Occipital lobe (tissue), 2 donors: ENCODE measurements around the gene CDCA7L. TPM values are rescaled to one million over a fixed set of nuclear protein-coding genes. Genes with fewer than 3 reads are reported as not detected.

ENCODE experiments used
- DNase-seq: peaks from one replicate; lab custom pipeline; 2025; lab: John Stamatoyannopoulos, UW
- total RNA-seq: library from RNA; depleted of rRNA; stranded (reverse); fragments of >200 nt; gene quantifications from one replicate; pipeline ENCODE4 v1.2.3, GENCODE V29; 2014

The CDCA7L gene, protein sequence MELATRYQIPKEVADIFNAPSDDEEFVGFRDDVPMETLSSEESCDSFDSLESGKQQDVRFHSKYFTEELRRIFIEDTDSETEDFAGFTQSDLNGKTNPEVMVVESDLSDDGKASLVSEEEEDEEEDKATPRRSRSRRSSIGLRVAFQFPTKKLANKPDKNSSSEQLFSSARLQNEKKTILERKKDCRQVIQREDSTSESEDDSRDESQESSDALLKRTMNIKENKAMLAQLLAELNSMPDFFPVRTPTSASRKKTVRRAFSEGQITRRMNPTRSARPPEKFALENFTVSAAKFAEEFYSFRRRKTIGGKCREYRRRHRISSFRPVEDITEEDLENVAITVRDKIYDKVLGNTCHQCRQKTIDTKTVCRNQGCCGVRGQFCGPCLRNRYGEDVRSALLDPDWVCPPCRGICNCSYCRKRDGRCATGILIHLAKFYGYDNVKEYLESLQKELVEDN
- 26.7 TPM for total RNA-seq

DNA sequence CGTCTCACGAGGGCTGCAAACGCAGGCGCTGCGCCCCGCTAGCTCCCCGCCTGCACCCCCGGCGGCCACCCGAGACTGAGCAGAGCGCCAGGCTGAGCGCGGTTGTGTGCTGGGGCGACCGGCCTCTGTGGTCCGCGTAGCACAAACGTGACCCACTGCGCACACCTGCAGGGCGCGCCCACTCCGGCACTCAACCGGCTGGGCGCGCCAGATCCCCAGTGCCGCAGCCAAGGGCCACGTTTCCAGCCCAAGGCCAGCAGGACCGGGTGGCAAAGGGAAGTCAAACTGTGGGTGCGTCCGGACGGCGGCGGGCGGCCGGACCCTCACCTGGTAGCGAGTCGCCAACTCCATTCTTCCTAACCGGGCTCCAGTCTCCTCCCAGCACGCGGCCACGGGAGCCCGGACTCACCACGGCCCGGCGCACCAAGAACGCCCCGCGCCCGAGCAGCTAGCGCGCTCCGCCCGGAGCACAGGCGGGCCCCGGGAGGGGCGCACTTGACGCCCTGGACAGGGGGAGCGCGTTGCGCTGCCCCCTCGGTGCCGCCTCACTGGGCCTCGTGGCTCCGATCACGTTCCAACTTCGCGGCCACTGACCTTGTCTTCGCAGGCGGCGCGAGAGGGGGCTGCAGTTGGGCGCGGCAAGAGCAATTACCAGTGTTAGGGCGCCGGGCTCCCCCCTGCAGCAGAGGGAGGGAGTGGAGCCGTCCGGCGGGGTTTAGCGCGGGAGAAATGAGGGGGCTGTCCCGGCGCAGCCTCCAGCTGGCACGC is at the start of gene CDCA7L:
Gene CDCA7L, minus strand, starts transcription at position 446 of the 768 bp plus-strand sequence. Its CDS starts 95 bp downstream, at position 351.
- no peak for DNase-seq

DNA sequence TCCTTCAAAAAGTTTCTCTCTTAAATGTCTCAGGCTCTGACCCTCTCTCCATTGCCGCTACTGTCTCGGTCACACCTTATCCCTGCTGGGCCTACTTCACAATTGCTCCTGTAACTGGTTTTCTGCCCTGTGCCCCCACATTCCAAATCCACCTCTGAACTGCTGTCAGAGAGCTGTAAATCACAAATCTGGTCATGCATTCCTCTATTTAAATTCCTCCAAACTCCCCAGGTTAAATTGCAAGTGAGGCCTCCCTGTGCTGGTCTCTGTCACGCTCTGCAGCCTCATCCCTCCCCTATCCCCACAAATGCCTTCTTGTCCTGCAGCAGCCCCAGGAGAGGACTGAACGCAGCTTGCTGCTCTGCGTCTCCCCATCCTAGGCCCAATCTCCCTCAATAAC is 40.4 kb upstream of the CDCA7L start:
- DNase-seq: no peak

DNA sequence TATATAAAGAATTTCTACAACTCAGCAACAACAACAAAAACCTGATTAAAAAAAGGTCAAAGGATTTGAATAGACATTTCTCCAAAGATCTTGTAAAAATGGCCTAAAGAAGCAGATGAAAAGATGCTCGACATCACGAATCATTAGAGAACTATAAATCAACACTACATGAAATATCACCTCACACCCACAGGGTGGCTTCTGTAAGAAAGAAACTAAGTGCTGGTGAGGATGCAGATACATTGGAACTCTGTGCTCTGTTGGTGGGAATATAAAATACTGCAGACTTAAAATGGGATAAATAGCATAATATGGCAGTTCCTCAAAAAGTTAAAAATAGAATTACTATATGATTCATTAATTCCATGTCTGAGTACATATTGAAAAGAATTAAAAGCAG is 38.3 kb upstream of the CDCA7L start:
- no peak for DNase-seq

DNA sequence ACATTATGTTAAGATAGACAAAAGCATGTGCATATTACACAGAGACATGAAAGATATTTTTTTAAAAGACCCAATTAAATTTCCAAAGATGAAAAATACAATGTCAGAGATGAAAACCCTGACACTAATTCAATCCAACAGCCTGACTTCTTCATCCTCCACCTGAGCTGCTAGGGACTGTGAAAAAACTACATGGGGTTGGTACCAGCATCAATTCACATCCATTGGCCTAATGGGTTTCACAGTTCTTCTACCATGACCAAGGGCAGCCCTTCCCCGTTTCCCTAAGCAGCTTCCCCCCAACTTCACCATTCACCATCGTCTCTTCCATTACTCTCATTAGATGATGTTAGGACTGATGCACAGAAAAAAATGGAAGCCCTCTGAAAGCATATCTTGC is 37.4 kb upstream of the CDCA7L start:
- no peak for DNase-seq

DNA sequence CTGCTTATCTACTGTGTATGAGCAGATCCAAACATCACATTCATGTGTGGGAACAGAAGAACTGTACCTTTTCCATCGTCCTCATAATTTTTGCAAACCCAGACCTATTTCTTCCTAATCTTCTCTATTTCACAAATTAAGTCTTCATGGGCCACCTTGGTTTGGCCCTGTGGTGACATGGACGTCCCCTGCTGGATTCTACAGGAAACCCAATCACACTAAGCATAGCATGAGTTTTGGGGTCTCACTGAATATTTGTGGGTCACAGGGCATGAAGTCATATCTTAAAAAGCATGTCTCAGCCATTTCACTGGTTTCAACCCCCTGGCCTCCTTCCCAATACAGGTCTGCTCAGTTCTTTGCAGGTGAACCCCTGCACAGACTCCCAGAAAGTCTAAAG is 35.8 kb upstream of the CDCA7L start:
- no peak for DNase-seq

DNA sequence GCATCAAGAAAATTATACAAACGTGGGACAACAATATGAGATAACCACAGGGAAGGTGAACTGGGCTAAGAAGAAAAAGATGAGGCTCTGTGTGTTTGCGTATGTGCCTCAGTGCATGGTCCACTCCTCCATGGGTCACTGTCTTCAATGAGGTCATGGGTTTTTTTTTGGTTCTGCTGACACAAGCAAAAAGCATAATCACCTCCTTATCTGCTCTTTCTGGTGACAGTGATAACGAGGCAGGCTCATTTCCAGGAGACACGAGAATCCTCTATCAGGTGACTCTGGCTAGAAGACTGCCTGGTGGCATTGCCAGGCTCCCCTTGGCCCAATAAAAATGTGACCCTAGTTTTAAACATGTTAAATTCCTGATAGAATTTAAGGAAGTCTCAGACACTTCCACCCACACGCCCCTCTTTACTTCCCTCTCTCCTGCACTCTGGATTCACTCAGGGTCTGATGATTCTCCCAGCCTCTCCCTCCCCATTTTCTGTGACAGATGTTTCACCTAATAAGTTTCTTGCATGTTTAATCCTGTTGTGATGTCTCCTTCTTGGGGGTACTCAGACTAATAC is 35.3 kb upstream of the CDCA7L start:
- no peak for DNase-seq

DNA sequence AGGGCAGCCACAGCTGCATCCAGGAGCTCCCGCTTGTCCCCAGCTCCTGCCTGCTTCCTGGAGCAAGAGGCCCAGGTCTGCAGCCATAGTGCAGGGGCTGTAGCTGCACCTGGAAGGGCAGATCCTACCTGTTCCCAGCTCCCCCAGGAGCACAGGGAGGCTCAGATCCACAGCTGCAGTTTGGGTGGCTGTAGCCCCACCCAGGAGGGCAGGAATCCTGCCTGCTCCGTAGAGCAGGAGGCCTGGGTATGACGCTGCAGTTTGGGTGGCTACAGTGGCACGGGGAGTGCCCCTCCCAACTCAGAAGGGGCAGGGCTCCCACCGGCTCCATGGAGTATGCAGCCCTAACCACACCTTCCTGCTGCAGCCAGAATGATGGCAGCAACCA is 26.7 kb upstream of the CDCA7L start:
- DNase-seq: no peak

DNA sequence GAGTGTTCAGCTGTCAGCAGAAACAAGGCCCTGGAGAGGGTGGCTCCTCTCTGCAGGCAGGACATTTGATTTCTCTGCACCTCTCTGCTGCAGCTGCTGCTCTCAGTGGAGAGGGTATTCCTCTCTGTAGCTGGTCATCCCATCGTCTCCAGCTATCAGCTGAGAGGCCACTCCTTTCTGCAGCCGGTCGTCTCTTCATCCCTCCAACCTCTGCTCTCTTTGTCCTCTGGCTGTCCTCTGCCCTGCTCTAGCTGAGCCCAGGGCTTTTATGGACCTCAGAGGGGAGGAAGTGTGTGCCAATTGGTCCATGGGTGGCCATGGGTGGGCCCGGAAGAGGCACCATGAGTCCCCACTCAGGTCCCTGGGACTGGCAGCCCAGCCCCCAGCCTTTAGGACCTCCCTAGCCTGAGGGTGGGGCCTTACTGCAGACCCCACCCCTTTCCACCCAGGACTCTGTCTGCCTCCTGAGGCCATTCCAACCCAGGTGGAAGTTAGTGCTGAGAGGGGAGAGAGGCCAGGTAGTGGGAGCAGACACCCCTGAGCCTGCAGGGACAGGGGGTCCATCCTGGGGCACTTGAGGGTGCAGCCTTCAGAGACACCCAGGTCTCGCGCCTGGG is 26.2 kb upstream of the CDCA7L start:
- no peak for DNase-seq

DNA sequence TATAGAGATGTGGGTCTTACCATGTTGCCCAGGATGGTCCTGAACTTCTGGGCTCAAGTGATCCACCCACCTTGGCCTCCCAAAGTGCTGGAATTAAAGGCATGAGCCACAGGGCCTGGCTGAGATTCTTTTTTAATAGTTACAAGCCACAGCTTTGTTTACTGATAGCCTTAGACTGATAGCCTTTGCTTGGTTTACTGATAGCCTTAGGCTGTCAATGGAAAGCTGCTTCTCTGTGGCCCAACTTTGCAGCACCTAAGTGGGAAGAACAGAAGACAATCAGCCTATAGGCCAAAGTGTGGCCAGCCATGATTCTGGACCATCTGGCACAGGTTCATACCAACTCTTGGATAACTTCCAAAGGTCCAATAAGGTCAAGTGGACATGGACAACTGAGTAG is 24.1 kb upstream of the CDCA7L start:
- DNase-seq: no peak

DNA sequence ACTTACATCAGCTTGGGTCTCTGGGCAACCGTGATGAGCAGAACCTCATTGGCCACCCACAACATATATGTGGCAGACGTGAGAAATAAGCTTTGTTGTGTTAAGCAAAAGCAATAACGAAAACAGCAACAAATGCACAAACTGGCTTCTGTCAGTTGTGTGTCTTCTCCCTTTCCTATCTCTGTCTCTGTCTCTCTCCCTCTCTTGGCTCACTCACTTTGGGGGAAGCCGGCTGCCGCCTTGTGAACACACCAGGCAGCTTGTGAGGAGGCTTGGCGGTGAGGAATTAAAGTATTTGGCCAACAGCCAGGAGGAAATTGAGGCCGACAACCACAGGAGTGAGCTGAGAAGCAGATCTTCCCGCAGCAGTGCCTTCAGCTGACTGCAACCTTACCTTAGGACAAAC is 21.9 kb upstream of the CDCA7L start:
- no peak for DNase-seq

DNA sequence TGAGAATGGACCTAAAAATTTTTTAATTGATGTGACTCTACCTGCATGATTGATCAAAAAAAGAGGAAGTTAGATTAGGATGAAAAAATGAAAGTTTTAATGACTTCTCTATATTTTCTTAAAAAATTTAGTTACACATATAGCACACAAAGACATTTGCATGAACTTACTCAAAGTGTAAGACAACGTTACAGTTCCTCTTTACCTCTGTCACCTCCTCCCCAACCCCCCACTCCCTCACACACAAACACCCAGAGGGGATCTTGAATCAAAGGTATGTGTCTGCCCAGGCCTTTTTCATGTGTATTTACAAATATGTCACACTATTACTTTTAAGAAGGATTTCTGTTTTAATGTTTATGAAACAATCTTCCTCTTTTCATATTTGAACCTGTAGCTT is 20.6 kb upstream of the CDCA7L start:
- DNase-seq: no peak

DNA sequence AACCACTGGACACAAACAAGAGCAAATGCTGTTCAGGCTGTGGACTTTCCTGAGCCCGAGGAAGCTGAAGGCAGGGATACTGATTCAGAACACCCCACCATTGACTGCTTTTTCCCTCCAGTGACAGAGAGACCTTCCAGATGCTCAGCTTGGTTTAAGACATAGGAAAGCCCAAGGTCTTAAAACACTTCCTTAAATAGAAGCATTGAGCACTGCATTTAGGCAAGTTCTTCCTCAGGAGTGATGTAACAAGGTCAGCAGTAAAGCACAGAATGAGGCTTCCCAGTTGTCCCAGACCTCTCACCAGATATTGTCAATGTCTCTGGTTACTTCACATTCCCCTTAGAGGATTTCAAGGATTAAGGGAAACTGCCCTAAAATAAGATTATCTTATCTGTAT is 19.6 kb upstream of the CDCA7L start:
- DNase-seq: no peak

DNA sequence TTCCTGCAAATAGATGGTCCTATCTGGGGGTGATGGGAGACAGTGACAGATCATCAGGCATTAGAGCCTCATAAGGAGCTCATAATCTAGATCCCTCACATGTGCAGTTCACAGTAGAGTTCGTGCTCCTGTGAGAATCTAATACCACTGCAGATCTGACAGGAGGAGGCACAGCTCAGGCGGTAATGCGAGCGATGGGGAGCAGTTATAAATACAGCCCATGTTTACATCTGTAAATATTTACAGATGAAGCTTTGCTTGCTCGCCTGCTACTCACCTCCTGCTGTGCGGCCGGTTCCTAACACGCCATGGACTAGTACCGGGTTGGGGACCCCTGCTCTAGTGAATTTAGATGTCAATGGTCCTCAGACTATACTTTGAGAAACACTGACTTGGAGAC is 17.0 kb upstream of the CDCA7L start:
- DNase-seq: no peak

DNA sequence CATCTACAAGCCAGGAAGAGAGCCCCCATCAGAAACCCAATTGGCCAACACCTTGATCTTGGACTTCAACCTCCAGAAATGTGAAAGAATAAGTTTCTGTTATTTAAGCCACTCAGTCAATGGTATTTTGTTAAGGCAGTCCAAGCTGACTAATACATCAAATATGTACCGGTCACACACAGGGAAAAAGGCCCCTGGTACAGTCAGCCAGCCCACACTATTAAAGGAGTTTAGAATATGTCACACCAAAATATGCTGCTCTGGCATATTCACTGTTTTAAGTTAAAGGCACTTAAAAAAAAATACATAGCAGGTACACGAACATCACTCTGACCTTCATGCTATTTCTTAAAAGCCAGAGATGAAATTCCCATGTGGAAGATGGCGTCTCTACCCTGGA is 15.2 kb upstream of the CDCA7L start:
- no peak for DNase-seq

DNA sequence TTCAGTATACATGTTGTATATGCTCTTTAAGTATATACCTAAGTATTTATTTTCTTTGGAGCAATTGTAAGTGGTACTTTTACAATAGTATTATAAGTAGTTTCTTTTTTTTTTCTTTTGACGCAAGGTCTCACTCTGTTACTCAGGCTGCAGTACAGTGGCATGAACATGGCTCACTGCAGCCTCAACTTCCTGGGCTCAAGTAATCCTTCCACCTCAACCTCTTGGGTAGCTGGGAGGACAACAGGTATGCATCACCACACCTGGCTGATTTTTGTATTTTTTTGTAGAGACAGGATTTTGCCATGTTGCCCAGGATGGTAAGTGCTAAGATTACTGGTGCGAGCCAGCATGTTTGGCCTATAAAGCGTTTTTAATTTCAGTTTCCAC is 13.7 kb upstream of the CDCA7L start:
- no peak for DNase-seq

DNA sequence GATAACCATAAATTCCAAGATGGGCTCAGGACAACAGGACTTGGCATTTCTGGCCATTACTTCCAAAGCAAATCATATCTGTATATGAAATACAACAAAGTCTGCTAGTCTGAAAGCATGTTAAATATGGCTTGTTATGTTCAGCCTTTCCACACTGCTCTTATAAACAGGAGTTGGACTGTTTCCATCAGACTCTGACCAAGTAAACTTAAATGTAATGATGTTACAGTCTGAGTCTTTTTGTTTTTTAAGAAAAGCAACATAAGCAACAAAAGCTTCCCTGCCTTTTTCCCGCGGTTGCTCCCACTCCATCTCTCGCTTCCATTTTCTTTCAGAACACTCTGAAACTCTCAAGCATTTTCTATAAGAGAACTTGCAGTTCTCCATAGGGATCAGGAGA is 8.1 kb upstream of the CDCA7L start:
- DNase-seq: no peak

DNA sequence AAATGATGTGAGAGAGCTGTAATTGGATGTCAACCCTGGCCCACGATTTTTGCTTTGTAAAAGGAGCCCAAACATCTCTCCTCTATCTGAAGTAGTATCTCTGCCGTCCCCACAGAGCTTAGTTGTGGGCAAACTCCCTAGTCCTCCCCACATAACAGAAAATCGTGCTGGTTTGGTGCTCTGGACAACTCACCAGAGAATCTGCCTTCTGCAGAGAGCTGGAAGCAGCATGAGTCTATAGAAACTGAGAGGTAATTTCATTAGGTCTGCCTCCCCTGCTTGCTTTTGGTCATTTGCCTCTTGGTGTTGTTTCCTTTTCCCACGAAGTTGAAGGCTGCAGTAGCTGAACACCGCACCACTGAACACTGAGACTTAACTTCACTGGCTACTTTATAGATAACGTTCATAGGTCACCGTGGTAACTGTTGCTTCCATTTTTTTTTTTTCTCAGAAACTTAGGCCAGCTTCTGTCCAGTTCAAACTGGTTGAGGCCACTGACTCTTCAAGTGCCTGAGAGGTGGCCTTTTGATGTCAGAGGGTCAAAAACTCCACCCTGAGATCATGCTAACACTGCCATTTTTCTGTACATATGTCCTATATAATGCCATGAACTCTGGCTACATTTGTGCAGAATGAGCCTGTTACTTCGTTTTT is 3.3 kb upstream of the CDCA7L start:
- DNase-seq: no peak

DNA sequence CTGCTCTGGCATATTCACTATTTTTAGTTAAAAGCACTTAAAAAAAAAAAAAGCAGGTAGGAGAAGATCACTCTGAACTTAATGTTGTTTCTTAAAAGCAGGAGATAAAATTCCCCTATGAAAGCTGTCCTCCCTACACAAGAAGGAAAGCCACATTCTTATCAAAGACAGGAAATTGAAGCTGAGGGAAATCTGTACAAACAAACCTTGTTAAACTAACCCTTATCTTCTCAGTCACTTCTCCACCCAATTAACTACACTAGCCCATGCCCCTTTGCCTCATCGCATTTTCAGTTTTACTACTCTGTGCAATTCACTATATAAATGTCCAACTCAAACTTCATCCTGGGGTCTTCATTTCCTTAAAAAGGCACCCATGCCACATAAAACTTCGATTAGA is 2.7 kb upstream of the CDCA7L start:
- DNase-seq: no peak

DNA sequence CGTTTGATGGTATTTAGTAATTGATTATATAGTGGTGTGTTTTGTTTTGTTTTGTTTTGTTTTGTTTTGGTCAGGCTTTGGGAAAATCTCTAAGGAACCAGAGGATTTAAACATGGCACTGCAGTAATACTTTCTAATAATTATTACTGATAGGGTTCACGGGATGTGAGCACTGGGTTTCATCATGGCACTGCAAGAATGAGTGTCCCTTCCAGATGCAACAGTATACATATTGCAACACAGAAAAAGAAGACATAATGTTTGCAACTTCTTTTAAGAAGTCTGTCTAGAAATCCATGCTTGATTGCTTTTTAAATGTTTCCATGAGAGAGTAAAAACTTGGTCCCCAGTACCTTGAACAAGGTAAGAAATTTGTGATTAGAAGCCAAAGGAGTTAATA is 2.2 kb upstream of the CDCA7L start:
- DNase-seq: no peak

DNA sequence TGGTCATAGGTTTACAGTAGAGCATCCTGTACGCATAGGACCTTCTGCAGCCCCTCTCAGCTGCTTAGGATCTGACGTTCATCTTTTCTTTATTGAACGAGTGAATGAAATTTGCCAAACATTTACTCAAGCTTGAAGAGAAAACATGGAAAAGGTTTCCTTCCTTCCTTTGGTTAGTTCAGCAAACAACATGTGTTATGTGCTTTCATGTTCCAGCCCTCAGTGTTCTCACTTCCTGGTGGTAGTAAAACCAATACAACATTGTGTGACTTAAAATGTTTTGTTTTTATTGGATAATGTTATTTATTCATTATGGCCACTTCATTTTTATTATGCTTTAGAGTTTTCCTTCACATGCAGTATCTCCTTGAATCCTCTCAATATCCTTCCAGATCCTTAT is 1.4 kb upstream of the CDCA7L start:
- DNase-seq: no peak

DNA sequence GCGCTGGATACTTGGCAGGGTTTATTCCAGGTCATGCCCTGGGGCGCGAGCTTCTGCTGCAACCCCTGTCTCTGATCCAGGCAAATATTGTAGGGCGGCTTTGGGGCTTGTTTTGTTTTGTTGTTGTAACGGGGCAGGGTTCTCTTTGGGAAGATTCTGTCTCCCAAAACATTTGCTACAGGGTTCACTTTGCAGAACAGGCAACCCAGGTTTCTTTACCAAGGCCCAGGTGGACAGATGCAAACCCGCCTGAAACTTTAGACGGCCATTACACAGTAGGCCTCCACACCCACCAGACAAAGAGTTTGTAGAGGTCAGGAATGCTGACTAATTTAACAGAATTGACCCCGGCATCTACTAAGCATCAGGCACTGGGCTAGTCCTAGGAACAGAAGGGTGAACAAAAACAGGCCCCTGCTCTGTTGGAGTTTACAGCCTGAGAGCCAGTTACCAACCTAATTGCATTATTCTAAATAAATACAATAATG is 567 bp upstream of the CDCA7L start:
- no peak for DNase-seq
